ENCODE results near the gene PHYKPL. TPM values are rescaled to one million over a fixed set of nuclear protein-coding genes. Genes with fewer than 3 reads are reported as not detected.

The PHYKPL gene
- total RNA-seq, 1 donor from 2014 or later, result 29.2 TPM

DNA sequence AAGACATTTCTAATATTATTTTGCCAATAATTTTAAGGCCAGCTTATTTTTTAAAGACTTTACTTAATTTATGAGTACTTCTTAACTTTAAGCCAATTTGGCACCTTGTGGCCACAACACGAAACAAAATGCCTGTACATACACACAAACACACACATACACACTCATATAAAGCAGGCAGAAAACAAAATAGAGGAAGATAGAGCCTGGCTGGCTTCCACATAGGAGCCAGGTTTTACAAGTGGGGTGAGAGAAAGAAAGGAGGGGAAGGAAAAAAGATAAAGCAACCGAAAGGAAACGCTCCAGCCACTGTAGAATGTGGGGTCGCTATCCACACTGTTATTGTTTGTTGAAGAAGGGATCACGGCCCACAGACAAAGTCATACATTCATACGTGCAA is 55.8 kb downstream of the PHYKPL start:
- no peak for DNase-seq (ENCODE audit: low read depth)
- no peak for TF ChIP-seq CTCF (IDR thresholded peaks at IDR 0.05; ENCODE audit: insufficient read depth, low read length, severe bottlenecking)
- Histone ChIP-seq H3K27me3 (ENCODE audit: control insufficient read depth, insufficient read depth, low read length) (no peaks in the 10 kb centered on the region), H3K36me3 (ENCODE audit: control insufficient read depth, insufficient read depth, low read length) (no peaks in the 10 kb centered on the region), H3K4me3 (ENCODE audit: low read depth, low read length) (no peak overlapping the region)
- no peak for FAIRE-seq

DNA sequence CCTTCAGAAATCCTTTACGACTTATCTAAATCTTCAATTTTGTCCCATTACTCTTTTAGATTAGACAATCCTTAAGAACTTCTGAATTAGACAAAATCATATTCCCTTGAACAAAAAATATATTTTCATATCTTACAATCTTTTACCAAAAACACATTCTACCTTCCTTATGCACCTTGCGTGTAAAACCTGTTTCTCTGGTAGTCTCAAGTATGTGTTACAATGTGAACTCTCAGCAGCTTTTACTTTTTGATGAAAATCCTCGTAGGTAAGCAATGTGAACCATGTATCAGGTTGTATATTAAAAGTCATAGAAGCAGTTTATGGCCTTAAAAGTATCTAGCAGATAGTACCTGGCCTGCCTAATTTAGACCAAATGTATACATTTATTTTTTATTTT is 58.1 kb downstream of the PHYKPL start:
- Histone ChIP-seq H3K36me3 (ENCODE audit: control insufficient read depth, insufficient read depth, low read length) (no peaks in the 10 kb centered on the region), H3K27me3 (ENCODE audit: control insufficient read depth, insufficient read depth, low read length) (no peaks in the 10 kb centered on the region), H3K4me3 (ENCODE audit: low read depth, low read length) (no peak overlapping the region)
- DNase-seq (ENCODE audit: low read depth), result no peak
- no peak for FAIRE-seq
- TF ChIP-seq CTCF (IDR thresholded peaks at IDR 0.05; ENCODE audit: insufficient read depth, low read length, severe bottlenecking), result no peak

DNA sequence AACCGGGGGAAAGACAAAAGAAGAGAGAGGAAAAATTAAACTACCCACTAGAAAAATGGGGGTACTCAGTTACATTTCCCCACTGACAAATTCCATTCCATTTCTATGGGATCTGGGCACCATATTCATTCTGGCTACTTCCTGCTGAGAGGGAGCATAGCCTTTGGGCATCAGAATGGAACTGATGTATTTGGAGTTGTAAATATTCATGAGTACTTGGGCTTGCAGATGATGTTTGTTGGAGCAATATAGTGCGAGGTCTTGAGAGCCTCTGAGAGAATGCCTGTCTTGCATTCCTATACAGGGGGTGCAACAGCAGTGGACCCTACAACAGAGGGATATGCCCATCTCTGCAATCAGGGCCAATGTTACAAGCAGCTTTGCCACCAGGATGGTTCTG is 62.1 kb downstream of the PHYKPL start:
- Histone ChIP-seq H3K36me3 (ENCODE audit: control insufficient read depth, insufficient read depth, low read length) (no peaks in the 10 kb centered on the region), H3K4me3 (ENCODE audit: low read depth, low read length) (no peak overlapping the region), H3K27me3 (ENCODE audit: control insufficient read depth, insufficient read depth, low read length) (peaks cover 6% of the 10 kb centered on the region)
- no peak for FAIRE-seq
- no peak for TF ChIP-seq CTCF (IDR thresholded peaks at IDR 0.05; ENCODE audit: insufficient read depth, low read length, severe bottlenecking)
- no peak for DNase-seq (ENCODE audit: low read depth)

DNA sequence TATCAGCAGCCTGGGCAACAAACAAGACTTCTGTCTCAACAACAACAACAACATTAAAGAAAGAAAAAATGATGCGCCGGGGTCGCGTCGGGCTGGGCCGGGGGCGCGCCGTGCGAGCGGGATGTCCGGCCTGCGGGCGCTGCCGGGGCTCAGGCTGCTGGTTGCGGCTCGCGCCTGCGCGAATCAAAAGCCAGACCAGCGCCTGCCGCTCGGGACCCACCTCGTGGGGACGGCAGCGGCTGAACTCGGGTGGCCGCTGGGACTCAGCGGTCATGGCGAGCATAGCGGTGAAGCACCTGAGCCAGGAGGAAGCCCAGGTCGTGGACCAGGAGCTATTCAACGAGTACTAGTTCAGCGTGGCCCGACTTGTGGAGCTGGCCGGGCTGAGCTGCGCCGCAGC is 67.0 kb downstream of the PHYKPL start:
- DNase-seq (ENCODE audit: low read depth), result no peak
- Histone ChIP-seq H3K36me3 (ENCODE audit: control insufficient read depth, insufficient read depth, low read length) (no peaks in the 10 kb centered on the region), H3K4me3 (ENCODE audit: low read depth, low read length) (no peak overlapping the region), H3K27me3 (ENCODE audit: control insufficient read depth, insufficient read depth, low read length) (peaks cover 15% of the 10 kb centered on the region)
- no peak for TF ChIP-seq CTCF (IDR thresholded peaks at IDR 0.05; ENCODE audit: insufficient read depth, low read length, severe bottlenecking)
- FAIRE-seq, result no peak

- Histone ChIP-seq H3K36me3 (ENCODE audit: control insufficient read depth, insufficient read depth, low read length) (no peaks in the 10 kb centered on the region), H3K27me3 (ENCODE audit: control insufficient read depth, insufficient read depth, low read length) (peaks cover 15% of the 10 kb centered on the region), H3K4me3 (ENCODE audit: low read depth, low read length) (no peak overlapping the region)
- DNase-seq (ENCODE audit: low read depth), result peak; percentile 47
- TF ChIP-seq CTCF (IDR thresholded peaks at IDR 0.05; ENCODE audit: insufficient read depth, low read length, severe bottlenecking), result peak; percentile 100
- FAIRE-seq, result no peak
Measured at GRCh38 chr5:178163772-178164735, 68.5 kb downstream of the PHYKPL start.
